Mesodermal cell (in vitro differentiated cells): ENCODE data around the gene PVALEF.

Source experiments
- H3K27ac ChIP-seq: 2 replicates; pipeline ENCODE4 v1.7.0; 2013; ENCODE audit warnings: mild to moderate bottlenecking, low read depth, low read length, moderate library complexity; ENCODE audit not compliant: severe bottlenecking
- H3K36me3 ChIP-seq: 2 replicates; pipeline ENCODE4 v1.7.1; 2013; ENCODE audit warnings: mild to moderate bottlenecking, low read length, moderate library complexity; ENCODE audit not compliant: control insufficient read depth, insufficient read depth
- H3K4me1 ChIP-seq: one replicate; pipeline ENCODE4 v1.7.1; 2013; ENCODE audit warnings: mild to moderate bottlenecking, low read length; ENCODE audit not compliant: insufficient read depth, control insufficient read depth, poor library complexity, severe bottlenecking
- H3K4me3 ChIP-seq: 2 replicates; pipeline ENCODE4 v1.7.0; 2013; ENCODE audit warnings: low read length, control low read depth, mild to moderate bottlenecking; ENCODE audit not compliant: insufficient read depth, poor library complexity, severe bottlenecking; ENCODE audit errors: extremely low read depth
- H3K9me3 ChIP-seq: 2 replicates; pipeline ENCODE4 v1.7.1; 2013; ENCODE audit warnings: mild to moderate bottlenecking, low read length, moderate library complexity; ENCODE audit not compliant: control insufficient read depth
- WGBS, 2 experiments: methylation state at CpG; one replicate each; pipeline ENCODE4 v1.1.5; 2013; ENCODE audit warnings: missing lambda C conversion rate in 2 of 2; ENCODE audit not compliant: insufficient coverage in 2 of 2; 5-methylcytosine and 5-hydroxymethylcytosine counted together

PVALEF gene

GRCh38 chr17:81186203-81186602 lies 20.9 kb downstream of the PVALEF start:
- 94 to 96% methylated on average over 3 to 5 of the region's 7 CpGs for WGBS, 2 experiments
- H3K27ac ChIP-seq: no peak overlapping the region
- H3K4me3 ChIP-seq: no peak overlapping the region
- no peaks in the 10 kb centered on the region for H3K4me1 ChIP-seq
- no peaks in the 10 kb centered on the region for H3K9me3 ChIP-seq
- H3K36me3 ChIP-seq: no peaks in the 10 kb centered on the region

- no peaks in the 10 kb centered on the region for H3K4me1 ChIP-seq
- H3K9me3 ChIP-seq: no peaks in the 10 kb centered on the region
- H3K36me3 ChIP-seq: no peaks in the 10 kb centered on the region
- whole genome bisulfite sequencing, 2 experiments: 94 to 97% methylated on average over 11 of the region's 11 CpGs
- H3K27ac ChIP-seq: no peak overlapping the region
- H3K4me3 ChIP-seq: no peak overlapping the region
These were observed 21.8 kb downstream of the PVALEF start for GRCh38 chr17:81187120-81187519.

GRCh38 chr17:81187586-81188490 lies 22.5 kb downstream of the PVALEF start:
- no peak overlapping the region for H3K4me3 ChIP-seq
- no peak overlapping the region for H3K27ac ChIP-seq
- H3K36me3 ChIP-seq: no peaks in the 10 kb centered on the region
- no peaks in the 10 kb centered on the region for H3K4me1 ChIP-seq
- WGBS, 2 experiments: 92 to 93% methylated on average over 23 to 26 of the region's 26 CpGs
- H3K9me3 ChIP-seq: no peaks in the 10 kb centered on the region

GRCh38 chr17:81188491-81188840 lies 23.2 kb downstream of the PVALEF start:
- no peaks in the 10 kb centered on the region for H3K4me1 ChIP-seq
- no peak overlapping the region for H3K27ac ChIP-seq
- WGBS, 2 experiments: 95 to 97% methylated on average over 11 to 12 of the region's 12 CpGs
- H3K4me3 ChIP-seq: no peak overlapping the region
- peaks cover 3% of the 10 kb centered on the region for H3K36me3 ChIP-seq
- no peaks in the 10 kb centered on the region for H3K9me3 ChIP-seq

- Histone ChIP-seq H3K4me1 (peaks cover 4% of the 10 kb centered on the region), H3K27ac (no peak overlapping the region), H3K4me3 (no peak overlapping the region), H3K36me3 (peaks cover 3% of the 10 kb centered on the region), H3K9me3 (no peaks in the 10 kb centered on the region)
- 100% methylated on average over 3 to 5 of the region's 7 CpGs for whole genome bisulfite sequencing, 2 experiments
These were observed 23.7 kb downstream of the PVALEF start for GRCh38 chr17:81189016-81189415.

GRCh38 chr17:81189670-81190530 lies 24.6 kb downstream of the PVALEF start:
- WGBS, 2 experiments: 89 to 92% methylated on average over 24 to 26 of the region's 27 CpGs
- peaks cover 3% of the 10 kb centered on the region for H3K36me3 ChIP-seq
- H3K27ac ChIP-seq: no peak overlapping the region
- H3K4me3 ChIP-seq: no peak overlapping the region
- no peaks in the 10 kb centered on the region for H3K9me3 ChIP-seq
- peaks cover 5% of the 10 kb centered on the region for H3K4me1 ChIP-seq

GRCh38 chr17:81190591-81190990 lies 25.3 kb downstream of the PVALEF start:
- H3K36me3 ChIP-seq: peaks cover 3% of the 10 kb centered on the region
- no peak overlapping the region for H3K4me3 ChIP-seq
- no peaks in the 10 kb centered on the region for H3K9me3 ChIP-seq
- H3K27ac ChIP-seq: no peak overlapping the region
- peaks cover 5% of the 10 kb centered on the region for H3K4me1 ChIP-seq
- 95 to 96% methylated on average over 20 to 28 of the region's 28 CpGs for WGBS, 2 experiments

- no peak overlapping the region for H3K27ac ChIP-seq
- peaks cover 5% of the 10 kb centered on the region for H3K4me1 ChIP-seq
- no peaks in the 10 kb centered on the region for H3K9me3 ChIP-seq
- 87 to 91% methylated on average over 12 to 18 of the region's 20 CpGs for WGBS, 2 experiments
- peaks cover 3% of the 10 kb centered on the region for H3K36me3 ChIP-seq
- no peak overlapping the region for H3K4me3 ChIP-seq
These were observed 25.8 kb downstream of the PVALEF start for GRCh38 chr17:81191116-81191515.

GRCh38 chr17:81191646-81192045 lies 26.3 kb downstream of the PVALEF start:
- H3K9me3 ChIP-seq: no peaks in the 10 kb centered on the region
- no peak overlapping the region for H3K4me3 ChIP-seq
- peaks cover 7% of the 10 kb centered on the region for H3K36me3 ChIP-seq
- no peak overlapping the region for H3K27ac ChIP-seq
- peaks cover 5% of the 10 kb centered on the region for H3K4me1 ChIP-seq
- WGBS, 2 experiments: 96 to 98% methylated on average over 12 to 13 of the region's 14 CpGs

GRCh38 chr17:81192386-81193050 lies 27.2 kb downstream of the PVALEF start:
- H3K9me3 ChIP-seq: no peaks in the 10 kb centered on the region
- 86 to 88% methylated on average over 22 to 26 of the region's 34 CpGs for WGBS, 2 experiments
- peaks cover 10% of the 10 kb centered on the region for H3K36me3 ChIP-seq
- no peak overlapping the region for H3K27ac ChIP-seq
- peaks cover 5% of the 10 kb centered on the region for H3K4me1 ChIP-seq
- no peak overlapping the region for H3K4me3 ChIP-seq
